Measurements from ENCODE around the gene RECQL5.
"Not testable (repeated sequence)": the region's sequence is repeated elsewhere in the genome, so short reads cannot be mapped to it uniquely, and the experiment has no call there.

Gene RECQL5

GRCh38 chr17:75645889-75646637, 20.9 kb downstream of the RECQL5 start:
- Histone ChIP-seq H3K4me3 (ENCODE audit: low read length) (no peak overlapping the region), H3K27me3 (ENCODE audit: insufficient read depth, low read length) (no peaks in the 10 kb centered on the region), H3K36me3 (ENCODE audit: insufficient read depth, low read depth, low read length) (peaks cover 16% of the 10 kb centered on the region), H3K4me1 (ENCODE audit: insufficient read depth, low read length) (peaks cover 14% of the 10 kb centered on the region), H3K9ac (ENCODE audit: low read depth, low read length) (no peak overlapping the region), H3K27ac (ENCODE audit: low read length) (no peak overlapping the region), H3K9me3 (ENCODE audit: insufficient read depth, low read depth, low read length) (no peaks in the 10 kb centered on the region)

DNA sequence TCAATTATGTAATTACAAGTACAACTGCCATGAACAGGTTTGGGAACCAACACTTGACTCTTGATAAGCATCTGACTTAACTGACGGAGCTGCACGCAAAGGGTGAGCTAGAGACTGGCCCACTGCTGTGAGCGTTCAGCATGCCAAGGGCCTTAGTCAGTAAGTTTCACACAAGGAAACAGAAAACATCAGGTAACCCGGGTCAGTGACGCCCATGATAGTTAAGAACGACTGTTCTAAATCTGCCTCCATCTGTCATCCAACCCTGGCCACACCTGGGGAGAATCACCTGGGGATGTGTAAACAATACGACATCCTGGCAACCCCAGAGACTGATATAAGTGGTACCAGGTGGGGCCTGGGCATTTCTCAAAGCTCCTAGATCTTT, 21.5 kb downstream of the RECQL5 start:
- Histone ChIP-seq H3K36me3 (ENCODE audit: insufficient read depth, low read depth, low read length) (peaks cover 10% of the 10 kb centered on the region), H3K4me3 (ENCODE audit: low read length) (no peak overlapping the region), H3K9ac (ENCODE audit: low read depth, low read length) (no peak overlapping the region), H3K27me3 (ENCODE audit: insufficient read depth, low read length) (no peaks in the 10 kb centered on the region), H3K27ac (ENCODE audit: low read length) (no peak overlapping the region), H3K4me1 (ENCODE audit: insufficient read depth, low read length) (peaks cover 14% of the 10 kb centered on the region), H3K9me3 (ENCODE audit: insufficient read depth, low read depth, low read length) (no peaks in the 10 kb centered on the region)

DNA sequence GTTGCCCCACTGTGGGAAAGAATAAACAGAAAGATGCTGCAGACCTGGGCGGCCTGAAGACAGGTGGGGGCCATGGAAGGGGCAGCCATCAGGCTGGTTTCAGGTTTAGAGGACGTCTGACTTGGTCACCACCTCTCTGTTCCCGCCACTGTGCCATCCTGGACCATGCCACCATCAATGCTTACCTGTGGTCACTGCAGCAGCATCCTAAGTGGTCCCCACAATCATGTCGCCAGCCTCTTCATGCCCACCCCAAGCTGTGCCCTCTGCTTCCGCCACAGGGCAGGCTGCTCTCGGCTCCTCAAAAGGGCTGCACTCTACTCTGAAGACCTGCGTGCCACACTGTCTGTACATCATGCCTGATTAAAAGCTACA, 23.3 kb downstream of the RECQL5 start:
- Histone ChIP-seq H3K27me3 (ENCODE audit: insufficient read depth, low read length) (no peaks in the 10 kb centered on the region), H3K9me3 (ENCODE audit: insufficient read depth, low read depth, low read length) (no peaks in the 10 kb centered on the region), H3K4me3 (ENCODE audit: low read length) (no peak overlapping the region), H3K27ac (ENCODE audit: low read length) (peak overlapping the region; percentile 83), H3K4me1 (ENCODE audit: insufficient read depth, low read length) (peaks cover 14% of the 10 kb centered on the region), H3K36me3 (ENCODE audit: insufficient read depth, low read depth, low read length) (no peaks in the 10 kb centered on the region), H3K9ac (ENCODE audit: low read depth, low read length) (peak overlapping the region; percentile 64; the same call in 1 of the 2 replicates)

DNA sequence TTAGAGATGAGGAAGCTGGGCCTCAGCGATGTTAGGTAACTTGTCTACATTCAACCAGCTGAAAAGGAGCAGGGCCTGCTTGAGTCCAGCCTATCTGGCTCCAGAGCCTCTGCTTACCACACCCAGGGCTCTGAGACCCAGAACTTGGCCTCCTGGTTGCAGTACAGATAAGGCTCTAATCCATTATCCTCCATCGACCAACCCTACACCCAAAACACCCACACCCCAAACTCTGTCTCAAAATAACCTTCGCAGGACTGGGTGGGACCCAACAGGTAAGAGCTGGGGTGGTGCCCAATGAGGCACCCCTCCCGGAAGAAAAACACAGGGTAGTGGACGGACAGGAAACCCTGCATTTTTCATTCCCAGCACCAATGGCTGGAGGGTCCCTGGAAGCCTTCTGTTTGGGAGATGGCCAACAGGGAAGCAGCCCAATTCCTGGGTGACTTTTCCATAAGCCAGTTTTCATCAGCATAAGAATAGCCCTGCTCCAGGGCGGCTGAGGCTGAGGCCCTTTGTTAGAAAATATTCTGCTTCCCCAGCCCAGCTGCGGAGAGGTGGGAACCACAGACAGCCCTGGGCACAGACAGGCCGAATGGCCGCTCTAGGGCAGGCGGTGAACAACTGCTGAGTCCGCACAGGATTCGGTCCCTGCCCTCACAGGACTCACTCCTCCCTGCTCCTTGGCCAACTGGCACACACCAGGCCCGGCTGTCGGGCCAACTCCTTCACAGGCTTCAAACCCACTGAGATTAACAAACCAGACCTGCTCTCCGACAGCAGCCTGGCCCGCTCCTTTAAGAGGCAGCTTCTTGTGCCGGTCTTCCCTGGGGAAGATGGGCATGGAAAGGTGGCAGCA, 23.9 kb downstream of the RECQL5 start:
- peaks cover 14% of the 10 kb centered on the region for H3K4me1 ChIP-seq (ENCODE audit: insufficient read depth, low read length)

DNA sequence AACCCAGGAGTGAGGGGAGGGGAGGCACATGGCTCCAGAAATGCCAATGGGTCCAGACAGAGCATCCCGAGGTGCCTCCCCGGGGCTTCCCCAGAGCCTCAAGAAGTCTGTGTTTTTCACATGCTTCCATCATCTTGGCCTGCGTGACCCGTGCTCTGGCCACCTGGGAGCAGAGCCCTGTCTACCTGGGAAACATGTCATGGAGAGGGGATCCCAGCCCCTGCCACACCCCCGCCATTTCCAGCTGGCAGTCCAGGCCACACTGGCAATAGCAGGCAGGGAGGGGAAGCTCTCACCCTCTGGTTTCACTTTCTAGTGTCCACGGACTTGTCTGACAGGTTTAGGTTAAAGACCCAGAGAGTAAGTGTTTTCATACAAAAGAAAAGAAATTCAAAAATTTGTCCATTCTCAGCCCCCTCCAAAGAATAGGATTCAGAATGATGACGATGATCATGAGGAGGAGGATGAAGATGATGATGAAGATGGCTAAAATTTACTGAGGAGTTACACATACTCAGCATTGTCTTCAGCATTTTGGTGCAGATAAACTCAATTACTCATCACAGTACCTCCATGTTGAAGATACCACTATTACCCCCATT, 24.7 kb downstream of the RECQL5 start:
- no peak overlapping the region; the same call in 1 of the 2 replicates for H3K9ac ChIP-seq (ENCODE audit: low read depth, low read length)
- H3K27ac ChIP-seq (ENCODE audit: low read length) = no peak overlapping the region
- no peaks in the 10 kb centered on the region for H3K9me3 ChIP-seq (ENCODE audit: insufficient read depth, low read depth, low read length)
- H3K36me3 ChIP-seq (ENCODE audit: insufficient read depth, low read depth, low read length) = no peaks in the 10 kb centered on the region
- peaks cover 14% of the 10 kb centered on the region for H3K4me1 ChIP-seq (ENCODE audit: insufficient read depth, low read length)
- no peaks in the 10 kb centered on the region for H3K27me3 ChIP-seq (ENCODE audit: insufficient read depth, low read length)
- no peak overlapping the region; the same call in 1 of the 2 replicates for H3K4me3 ChIP-seq (ENCODE audit: low read length)

More for the DNA sequence above, 23.9 kb downstream of the RECQL5 start:
- Histone ChIP-seq H3K27ac (ENCODE audit: low read length) (peak overlapping the region; percentile 83), H3K27me3 (ENCODE audit: insufficient read depth, low read length) (no peaks in the 10 kb centered on the region), H3K9ac (ENCODE audit: low read depth, low read length) (peak overlapping the region; percentile 64; the same call in 1 of the 2 replicates), H3K36me3 (ENCODE audit: insufficient read depth, low read depth, low read length) (no peaks in the 10 kb centered on the region), H3K4me3 (ENCODE audit: low read length) (no peak overlapping the region; the same call in 1 of the 2 replicates), H3K9me3 (ENCODE audit: insufficient read depth, low read depth, low read length) (no peaks in the 10 kb centered on the region)

GRCh38 chr17:75641343-75641742, 25.6 kb downstream of the RECQL5 start:
- no peaks in the 10 kb centered on the region for H3K9me3 ChIP-seq (ENCODE audit: insufficient read depth, low read depth, low read length)
- no peaks in the 10 kb centered on the region for H3K36me3 ChIP-seq (ENCODE audit: insufficient read depth, low read depth, low read length)
- no peak overlapping the region for H3K27ac ChIP-seq (ENCODE audit: low read length)
- H3K27me3 ChIP-seq (ENCODE audit: insufficient read depth, low read length) = no peaks in the 10 kb centered on the region
- H3K9ac ChIP-seq (ENCODE audit: low read depth, low read length) = no peak overlapping the region
- peaks cover 14% of the 10 kb centered on the region for H3K4me1 ChIP-seq (ENCODE audit: insufficient read depth, low read length)
- no peak overlapping the region for H3K4me3 ChIP-seq (ENCODE audit: low read length)

DNA sequence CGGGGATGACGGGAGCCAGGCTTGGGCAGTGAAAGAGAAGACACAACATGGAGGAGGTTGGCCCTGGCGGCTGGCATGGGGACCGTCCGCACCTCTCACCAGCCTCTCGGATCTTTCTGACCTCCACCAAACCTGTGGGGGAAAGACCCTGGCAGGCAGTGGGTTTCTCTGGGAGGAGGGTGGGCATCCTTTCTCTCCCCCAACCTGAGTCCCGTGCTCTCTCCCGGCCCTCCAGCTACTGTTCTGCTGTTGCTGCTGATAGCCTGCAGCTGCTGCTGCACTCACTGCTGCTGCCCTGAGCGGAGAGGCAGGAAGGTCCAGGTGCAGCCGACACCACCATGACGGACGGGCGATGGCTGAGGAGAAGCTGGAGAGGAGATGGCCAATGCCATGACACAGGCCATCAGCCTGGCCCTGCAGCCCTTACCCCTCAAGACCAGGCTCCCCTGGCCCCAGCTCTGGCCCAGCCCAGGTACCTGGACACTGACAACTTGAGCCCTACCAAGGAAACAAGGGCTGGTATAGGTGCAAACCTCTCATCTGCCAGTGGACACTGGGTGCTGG, 26.3 kb downstream of the RECQL5 start:
- H3K27me3 ChIP-seq (ENCODE audit: insufficient read depth, low read length) = no peaks in the 10 kb centered on the region
- H3K9ac ChIP-seq (ENCODE audit: low read depth, low read length) = no peak overlapping the region
- no peaks in the 10 kb centered on the region for H3K9me3 ChIP-seq (ENCODE audit: insufficient read depth, low read depth, low read length)
- no peak overlapping the region for H3K4me3 ChIP-seq (ENCODE audit: low read length)
- no peaks in the 10 kb centered on the region for H3K36me3 ChIP-seq (ENCODE audit: insufficient read depth, low read depth, low read length)
- peaks cover 14% of the 10 kb centered on the region for H3K4me1 ChIP-seq (ENCODE audit: insufficient read depth, low read length)
- no peak overlapping the region for H3K27ac ChIP-seq (ENCODE audit: low read length)

- Histone ChIP-seq H3K27me3 (ENCODE audit: insufficient read depth, low read length) (no peaks in the 10 kb centered on the region), H3K27ac (ENCODE audit: low read length) (no peak overlapping the region), H3K4me1 (ENCODE audit: insufficient read depth, low read length) (peaks cover 14% of the 10 kb centered on the region), H3K36me3 (ENCODE audit: insufficient read depth, low read depth, low read length) (no peaks in the 10 kb centered on the region), H3K9ac (ENCODE audit: low read depth, low read length) (no peak overlapping the region), H3K4me3 (ENCODE audit: low read length) (no peak overlapping the region), H3K9me3 (ENCODE audit: insufficient read depth, low read depth, low read length) (no peaks in the 10 kb centered on the region)
Measured at GRCh38 chr17:75639771-75640555, 27.0 kb downstream of the RECQL5 start.

DNA sequence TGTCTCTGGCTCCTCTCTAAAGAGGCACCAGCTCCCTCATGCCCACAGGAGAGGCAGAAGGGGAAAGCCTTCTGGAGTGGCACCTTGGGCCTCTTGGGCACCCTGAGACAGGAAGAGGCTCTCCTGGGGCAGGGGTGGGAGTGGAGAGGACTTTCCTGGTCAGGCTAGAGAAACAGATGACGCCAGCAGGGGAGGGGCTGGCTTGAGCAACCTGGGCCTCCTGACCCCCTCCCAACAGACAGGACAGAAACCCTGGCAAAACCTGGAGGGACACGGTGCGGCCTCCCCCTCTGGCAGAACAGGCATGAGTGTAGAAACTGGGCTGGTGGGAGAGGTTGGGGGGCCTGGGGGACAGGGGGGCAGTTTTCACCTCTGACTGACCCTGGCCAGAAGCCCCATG, 27.6 kb downstream of the RECQL5 start:
- H3K27ac ChIP-seq (ENCODE audit: low read length) = no peak overlapping the region
- H3K27me3 ChIP-seq (ENCODE audit: insufficient read depth, low read length) = no peaks in the 10 kb centered on the region
- H3K36me3 ChIP-seq (ENCODE audit: insufficient read depth, low read depth, low read length) = no peaks in the 10 kb centered on the region
- peaks cover 14% of the 10 kb centered on the region for H3K4me1 ChIP-seq (ENCODE audit: insufficient read depth, low read length)
- no peak overlapping the region for H3K9ac ChIP-seq (ENCODE audit: low read depth, low read length)
- H3K9me3 ChIP-seq (ENCODE audit: insufficient read depth, low read depth, low read length) = no peaks in the 10 kb centered on the region
- no peak overlapping the region for H3K4me3 ChIP-seq (ENCODE audit: low read length)

GRCh38 chr17:75638893-75639292, 28.1 kb downstream of the RECQL5 start:
- H3K9ac ChIP-seq (ENCODE audit: low read depth, low read length) = no peak overlapping the region
- peaks cover 14% of the 10 kb centered on the region for H3K4me1 ChIP-seq (ENCODE audit: insufficient read depth, low read length)
- no peak overlapping the region for H3K4me3 ChIP-seq (ENCODE audit: low read length)
- H3K27ac ChIP-seq (ENCODE audit: low read length) = no peak overlapping the region
- no peaks in the 10 kb centered on the region for H3K27me3 ChIP-seq (ENCODE audit: insufficient read depth, low read length)
- H3K9me3 ChIP-seq (ENCODE audit: insufficient read depth, low read depth, low read length) = no peaks in the 10 kb centered on the region
- no peaks in the 10 kb centered on the region for H3K36me3 ChIP-seq (ENCODE audit: insufficient read depth, low read depth, low read length)

DNA sequence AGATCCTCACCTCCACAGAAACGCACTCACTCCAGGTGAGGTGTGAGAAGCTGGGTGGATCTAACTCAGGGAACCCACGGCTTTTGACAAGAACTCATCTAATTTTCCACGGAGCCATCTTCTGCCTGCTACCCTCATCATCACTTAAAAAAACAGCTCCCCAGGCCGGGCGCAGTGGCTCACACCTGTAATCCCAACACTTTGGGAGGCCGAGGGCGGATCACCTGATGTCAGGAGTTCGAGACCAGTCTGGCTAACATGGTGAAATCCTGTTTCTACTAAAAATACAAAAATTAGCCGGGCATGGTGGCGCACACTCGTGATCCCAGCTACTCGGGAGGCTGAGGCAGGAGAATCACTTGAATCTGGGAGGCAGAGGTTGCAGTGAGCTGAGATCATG, 28.9 kb downstream of the RECQL5 start:
- H3K36me3 ChIP-seq (ENCODE audit: insufficient read depth, low read depth, low read length); H3K27me3 ChIP-seq (ENCODE audit: insufficient read depth, low read length); H3K27ac ChIP-seq (ENCODE audit: low read length); H3K9ac ChIP-seq (ENCODE audit: low read depth, low read length); H3K9me3 ChIP-seq (ENCODE audit: insufficient read depth, low read depth, low read length); H3K4me3 ChIP-seq (ENCODE audit: low read length): not testable (repeated sequence)
- H3K4me1 ChIP-seq (ENCODE audit: insufficient read depth, low read length) = peaks cover 12% of the 10 kb centered on the region
